NCI-H82 treated with DMSO at 0.1 percent for 48 hours (cell line): ENCODE data around the gene DOK5.

ENCODE experiments used
- DNase-seq: peaks from one replicate; lab custom pipeline; 2025; ENCODE audit not compliant: unreplicated experiment; lab: John Stamatoyannopoulos, UW

DOK5 gene

DNA sequence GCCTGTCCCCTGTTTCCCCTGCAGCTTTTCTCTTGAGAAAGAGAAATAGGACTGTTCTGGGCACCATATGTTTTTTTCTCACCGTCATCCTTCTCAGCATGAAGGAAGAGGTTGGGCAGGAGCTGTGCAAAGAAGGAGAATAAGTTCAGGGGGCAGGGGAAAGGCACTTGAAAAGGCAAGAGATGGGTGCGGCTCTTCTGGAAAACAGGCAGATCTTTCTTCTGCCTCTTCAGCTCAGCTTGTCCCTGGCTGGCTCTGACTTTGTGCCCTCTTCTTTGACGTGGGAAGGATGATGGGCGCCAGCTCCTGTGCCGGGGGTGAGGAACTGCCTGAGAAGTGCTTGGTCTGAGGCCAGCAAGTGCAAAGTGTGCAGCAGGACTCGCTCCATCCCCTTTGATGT, 206.5 kb downstream of the DOK5 start:
- no peak for DNase-seq

DNA sequence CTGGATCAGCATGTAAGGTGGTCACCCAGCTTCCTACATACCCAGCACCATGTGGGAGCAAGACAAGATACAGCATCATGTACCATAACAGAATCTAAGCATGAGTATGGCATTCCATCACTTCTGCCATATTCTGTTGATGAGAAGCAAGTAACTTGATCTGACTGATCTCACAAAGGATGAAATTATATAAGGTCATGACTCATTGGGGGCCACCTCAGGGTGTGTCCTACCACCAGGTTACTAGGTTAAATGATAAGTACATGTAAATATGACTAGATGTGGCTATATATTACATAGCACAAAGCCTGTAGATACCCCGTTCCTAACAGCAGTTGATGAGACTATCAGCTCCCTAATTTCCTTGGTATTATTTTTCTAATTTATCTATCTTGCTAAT, 213.1 kb downstream of the DOK5 start:
- no peak for DNase-seq

DNA sequence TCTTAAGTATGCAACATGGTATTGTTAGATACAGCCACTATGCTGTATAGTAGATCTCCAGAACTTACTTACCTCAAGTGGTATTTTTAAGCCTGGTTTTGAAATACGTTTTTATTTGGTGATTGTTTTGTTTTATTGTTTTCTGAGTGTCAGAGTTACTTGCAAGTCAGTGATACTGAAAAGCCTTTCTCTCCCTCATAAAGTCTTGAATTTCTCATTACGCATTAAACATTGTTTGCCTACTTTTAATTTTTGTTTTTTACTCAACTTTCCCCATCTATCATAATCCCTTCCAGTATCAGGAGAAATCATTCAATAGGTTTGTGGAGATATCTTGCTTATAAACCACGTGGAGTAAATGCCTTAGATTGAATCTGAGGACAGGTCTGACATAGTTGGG, 214.9 kb downstream of the DOK5 start:
- DNase-seq, result no peak

DNA sequence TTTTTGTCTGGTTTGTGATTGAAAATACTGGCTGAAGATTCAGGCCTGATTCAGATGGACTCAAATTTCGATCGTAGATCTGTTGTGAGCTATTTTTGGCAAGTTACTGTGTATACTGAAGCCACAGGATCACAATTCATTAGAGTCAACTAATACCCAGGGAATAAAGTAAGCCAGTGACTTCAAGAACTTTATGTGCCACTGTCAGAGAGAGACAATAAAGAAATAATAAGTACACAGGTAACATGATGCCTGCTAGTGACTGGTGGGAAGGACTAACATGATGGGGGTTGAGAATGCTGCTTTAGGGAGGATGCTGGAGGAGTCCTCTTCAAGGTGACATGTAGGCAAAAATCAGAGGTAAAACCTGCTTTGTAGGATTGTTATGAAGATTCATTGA, 215.9 kb downstream of the DOK5 start:
- DNase-seq, result no peak

DNA sequence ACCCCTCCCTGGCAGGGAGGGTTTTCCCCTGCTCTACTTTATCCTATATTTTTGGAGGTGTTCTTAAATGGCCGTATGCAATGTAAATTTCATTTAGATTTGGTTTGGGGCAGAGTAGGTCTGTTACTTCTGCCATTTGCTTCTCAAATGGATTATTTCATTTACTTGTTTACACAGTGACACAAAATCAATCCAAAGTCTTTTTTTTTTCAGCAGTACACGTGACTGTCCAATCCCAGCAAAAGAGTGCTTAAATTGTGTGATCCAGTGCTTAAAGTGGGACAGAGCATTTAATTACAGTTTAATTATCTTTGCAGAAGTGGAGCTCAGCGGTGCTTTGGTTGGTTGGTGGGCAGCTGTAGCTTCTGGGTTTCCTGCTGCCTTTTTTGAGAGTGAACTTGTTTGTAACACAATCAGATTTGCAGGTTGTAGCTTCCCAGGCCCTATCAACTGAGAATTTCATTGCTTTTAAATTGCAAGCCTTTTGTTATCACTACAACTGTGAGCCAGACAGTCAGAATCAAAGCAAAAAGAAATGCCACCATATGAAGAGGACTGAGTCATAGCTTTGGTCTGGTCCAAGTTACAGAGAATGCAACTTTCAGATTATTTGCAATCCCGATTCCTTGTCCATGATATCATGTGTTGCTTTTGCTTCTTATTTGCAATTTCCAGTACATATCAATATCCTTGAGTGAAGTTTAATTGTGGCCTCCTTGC, 216.9 kb downstream of the DOK5 start:
- peak; percentile 32 for DNase-seq

DNA sequence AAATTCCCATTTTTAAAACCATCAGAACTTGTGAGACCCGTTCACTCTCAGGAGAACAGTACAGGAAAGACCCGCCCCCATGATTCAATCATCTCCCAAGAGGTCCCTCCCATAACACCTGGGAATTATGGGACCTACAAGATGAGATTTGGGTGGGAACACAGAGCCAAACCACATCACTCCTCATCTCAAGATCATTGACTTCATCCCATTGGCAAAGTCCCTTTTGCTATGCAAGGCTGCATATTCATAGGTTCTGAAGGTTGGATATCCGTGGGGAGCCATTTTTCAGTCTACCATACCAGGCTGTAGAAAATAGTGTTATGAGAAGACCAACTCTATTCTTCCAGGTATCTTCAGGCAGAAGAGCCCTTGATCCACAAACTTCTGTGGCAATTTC, 219.1 kb downstream of the DOK5 start:
- no peak for DNase-seq

DNA sequence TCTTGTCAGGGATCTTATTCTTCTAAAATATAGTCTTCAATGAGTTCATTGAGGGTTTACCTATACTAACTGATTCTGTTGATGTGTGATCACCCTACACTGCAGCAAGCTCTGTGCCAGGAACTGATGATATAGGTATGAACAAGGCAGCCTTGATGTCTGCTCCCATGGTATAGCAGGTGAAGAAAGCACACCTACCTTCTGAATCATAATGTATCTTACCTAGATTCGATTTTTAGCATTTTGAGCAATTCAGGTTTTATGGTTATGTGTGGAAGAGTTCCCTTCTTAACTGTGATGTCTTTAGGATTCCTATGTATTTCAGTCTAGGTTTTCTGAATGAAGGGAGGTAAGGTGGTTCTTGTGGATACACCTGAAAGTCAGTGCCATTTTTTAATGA, 223.0 kb downstream of the DOK5 start:
- DNase-seq, result no peak
